IMR-90 (cell line): ENCODE data around the gene RAB11B. TPM values are rescaled to one million over a fixed set of nuclear protein-coding genes. Genes with fewer than 3 reads are reported as not detected.

ENCODE experiments used
- ATAC-seq: fragments of 200-7000 bp; cut with Tn5 transposase; 2 replicates; pipeline ENCODE4 v1.9.1; 2020; ENCODE audit warnings: low read depth, mild to moderate bottlenecking, moderate library complexity
- BruUV-seq: library from RNA; stranded (reverse); fragments of 400-500 nt; replicated peaks from 2 replicates; lab custom pipeline; 2021; lab: Mats Ljungman, UMichigan
- CTCF ChIA-PET: fragments of 300-600 bp; formaldehyde crosslinking; extraction: SDS; loops from one replicate; lab custom pipeline; 2021; ENCODE audit warnings: antibody characterized with exemption; lab: Yijun Ruan, JAX
- POLR2A ChIA-PET: fragments of 300-600 bp; sonication (Branson Sonifier 250); formaldehyde crosslinking; loops from one replicate; lab custom pipeline; 2022; ENCODE audit warnings: antibody characterized with exemption; ENCODE audit not compliant: unreplicated experiment; lab: Charles Lee
- DNase-seq: peaks from one replicate; pipeline ENCODE4 v3.0.0; 2013
- H2AFZ ChIP-seq: replicated peaks from 2 replicates; pipeline ENCODE3; 2013; ENCODE audit warnings: low read length, mild to moderate bottlenecking; ENCODE audit not compliant: poor library complexity
- H2AK5ac ChIP-seq: 2 replicates; pipeline ENCODE4 v1.6.1; 2013; ENCODE audit warnings: low read depth, low read length, inconsistent platforms
- H2AK9ac ChIP-seq: replicated peaks from 2 replicates; pipeline ENCODE3; 2013; ENCODE audit warnings: mild to moderate bottlenecking, low read depth, low read length, moderate library complexity; ENCODE audit not compliant: poor library complexity
- H2BK120ac ChIP-seq: 2 replicates; pipeline ENCODE4 v1.6.1; 2013; ENCODE audit warnings: low read depth, low read length, inconsistent platforms
- H2BK15ac ChIP-seq: 3 replicates; pipeline ENCODE4 v1.6.1; 2013; ENCODE audit warnings: low read depth, low read length, inconsistent platforms
- H2BK20ac ChIP-seq: 2 replicates; pipeline ENCODE4 v1.6.1; 2013; ENCODE audit warnings: low read depth, mild to moderate bottlenecking, inconsistent platforms, low read length, moderate library complexity
- H2BK5ac ChIP-seq: 2 replicates; pipeline ENCODE4 v1.6.1; 2013; ENCODE audit warnings: mild to moderate bottlenecking, low read depth, low read length, inconsistent platforms; ENCODE audit not compliant: poor library complexity, severe bottlenecking
- H3K14ac ChIP-seq: replicated peaks from 2 replicates; pipeline ENCODE4 v1.6.1; 2013; ENCODE audit warnings: low read depth, low read length, inconsistent platforms
- H3K18ac ChIP-seq: 2 replicates; pipeline ENCODE4 v1.6.1; 2013; ENCODE audit warnings: low read depth, low read length, control low read depth
- H3K23ac ChIP-seq: 2 replicates; pipeline ENCODE4 v1.6.1; 2013; ENCODE audit warnings: low read depth, low read length, inconsistent platforms
- H3K27ac ChIP-seq: 2 replicates; pipeline ENCODE4 v1.5.1; 2013; ENCODE audit warnings: mild to moderate bottlenecking, control low read depth, low read length; ENCODE audit not compliant: insufficient read depth
- H3K27me3 ChIP-seq: 2 replicates; pipeline ENCODE4 v1.6.1; 2013; ENCODE audit warnings: low read length; ENCODE audit not compliant: control insufficient read depth, insufficient read depth
- H3K36me3 ChIP-seq: 2 replicates; pipeline ENCODE4 v1.6.1; 2013; ENCODE audit warnings: low read length, mixed read lengths; ENCODE audit not compliant: control insufficient read depth, insufficient read depth
- H3K4ac ChIP-seq: 2 replicates; pipeline ENCODE4 v1.6.1; 2013; ENCODE audit warnings: low read depth, low read length, inconsistent platforms
- H3K4me1 ChIP-seq: 2 replicates; pipeline ENCODE4 v1.6.1; 2013; ENCODE audit warnings: low read length, mixed read lengths; ENCODE audit not compliant: control insufficient read depth, insufficient read depth
- H3K4me2 ChIP-seq: 2 replicates; pipeline ENCODE4 v1.6.1; 2013; ENCODE audit warnings: low read depth, mild to moderate bottlenecking, control low read depth, low read length, moderate library complexity
- H3K4me3 ChIP-seq: 2 replicates; pipeline ENCODE4 v1.5.1; 2013; ENCODE audit warnings: low read depth, mild to moderate bottlenecking, control low read depth, low read length, moderate library complexity; ENCODE audit not compliant: insufficient read depth
- H3K56ac ChIP-seq: 2 replicates; pipeline ENCODE4 v1.6.1; 2013; ENCODE audit warnings: low read length, inconsistent platforms; ENCODE audit not compliant: insufficient read depth; ENCODE audit errors: extremely low read depth
- H3K79me1 ChIP-seq, 2 experiments: 2 replicates each; pipeline ENCODE4 v1.6.1; 2013; ENCODE audit warnings: low read length in 2 of 2, inconsistent platforms in 1 of 2, low read depth in 1 of 2
- H3K9ac ChIP-seq: 2 replicates; pipeline ENCODE4 v1.6.1; 2013; ENCODE audit warnings: low read depth, low read length, control low read depth
- H3K9me1 ChIP-seq: 2 replicates; pipeline ENCODE4 v1.6.1; 2013; ENCODE audit warnings: low read length, inconsistent platforms; ENCODE audit not compliant: insufficient read depth
- H3K9me3 ChIP-seq: 2 replicates; pipeline ENCODE4 v1.6.1; 2013; ENCODE audit warnings: low read length; ENCODE audit not compliant: control insufficient read depth, insufficient read depth
- H4K20me1 ChIP-seq: 2 replicates; pipeline ENCODE4 v1.6.1; 2013; ENCODE audit warnings: low read length, inconsistent platforms; ENCODE audit not compliant: insufficient read depth
- H4K5ac ChIP-seq: 2 replicates; pipeline ENCODE4 v1.6.1; 2013; ENCODE audit warnings: mild to moderate bottlenecking, low read depth, low read length, control low read depth
- H4K8ac ChIP-seq, 2 experiments: 2 replicates each; pipeline ENCODE4 v1.6.1; 2013; ENCODE audit warnings: low read depth in 2 of 2, low read length in 2 of 2, control low read depth in 1 of 2, inconsistent platforms in 1 of 2
- H4K91ac ChIP-seq: 2 replicates; pipeline ENCODE4 v1.6.1; 2013; ENCODE audit warnings: low read depth, low read length, inconsistent platforms; ENCODE audit not compliant: insufficient read depth
- CHD1 ChIP-seq: IDR thresholded peaks from 2 replicates; pipeline ENCODE4 v1.6.1; 2012; ENCODE audit warnings: low read depth, low read length, improper control_type of control experiment
- MAFK ChIP-seq: IDR thresholded peaks from 2 replicates; pipeline ENCODE4 v1.6.1; 2012; ENCODE audit warnings: low read depth, low read length, improper control_type of control experiment
- MXI1 ChIP-seq: IDR thresholded peaks from 2 replicates; pipeline ENCODE4 v1.6.1; 2012; ENCODE audit warnings: low read depth, mild to moderate bottlenecking, low read length, moderate library complexity, borderline replicate concordance
- POLR2A ChIP-seq: IDR thresholded peaks from 2 replicates; pipeline ENCODE4 v1.6.1; 2012; ENCODE audit warnings: mild to moderate bottlenecking, low read depth, low read length
- RAD21 ChIP-seq: IDR thresholded peaks from 2 replicates; pipeline ENCODE4 v1.6.1; 2012; ENCODE audit warnings: low read length, improper control_type of control experiment
- RCOR1 ChIP-seq: IDR thresholded peaks from 2 replicates; pipeline ENCODE4 v1.6.1; 2012; ENCODE audit warnings: mild to moderate bottlenecking, low read length, improper control_type of control experiment; ENCODE audit not compliant: insufficient replicate concordance
- SMC3 ChIP-seq: fragments of 150-350 bp; IDR thresholded peaks from 2 replicates; pipeline ENCODE4 v1.6.1; 2016; ENCODE audit warnings: low read depth, mild to moderate bottlenecking, antibody characterized with exemption, low read length, moderate library complexity
- USF2 ChIP-seq: fragments of 150-350 bp; IDR thresholded peaks from 2 replicates; pipeline ENCODE4 v1.6.1; 2017; ENCODE audit warnings: mild to moderate bottlenecking, antibody characterized with exemption, low read length, low read depth
- WGBS, 2 experiments: methylation state at CpG; one replicate each; pipeline versions ENCODE4 v1.1.5 to v1.1.7; 2013; ENCODE audit warnings: missing lambda C conversion rate in 2 of 2; ENCODE audit not compliant: insufficient read length in 1 of 2; ENCODE audit errors: extremely low coverage in 2 of 2; 5-methylcytosine and 5-hydroxymethylcytosine counted together
- dilution Hi-C: fragments of 300-500 bp; cut with HindIII; formaldehyde crosslinking; loops from one replicate; pipeline ENCODE4 v1.14.3; 2018; ENCODE audit warnings: low sequenced_read_pairs; ENCODE audit not compliant: unreplicated experiment
- in situ Hi-C: fragments of 300-500 bp; cut with MboI; formaldehyde crosslinking; loops from 3 replicates; pipeline ENCODE4 v1.14.3; 2019; ENCODE audit warnings: low sequenced_read_pairs, inconsistent platforms, mixed read lengths
- intact Hi-C: fragments of 100-400 bp; cut with micrococcal nuclease; formaldehyde crosslinking; loops from 2 replicates; pipeline ENCODE4 v1.10.0; 2022
- polyA plus RNA-seq, 3 experiments: library from polyadenylated mRNA; depleted of rRNA; stranded (reverse); fragments of >200 nt; gene quantifications; 2 replicates each; pipeline ENCODE4 v1.2.3, GENCODE V29; 2012; ENCODE audit warnings: low replicate concordance in 1 of 3
- total RNA-seq: library from RNA; depleted of rRNA; stranded (reverse); fragments of >200 nt; gene quantifications from 2 replicates; pipeline ENCODE4 v1.2.3, GENCODE V29; 2012
- TF ChIP-seq, protein P1 (sequence below): conservative IDR thresholded peaks from 2 replicates; pipeline ENCODE4 v1.5.1; 2012; ENCODE audit warnings: mild to moderate bottlenecking, low read depth, low read length, improper control_type of control experiment

RAB11B gene
- total and polyA plus RNA-seq, 2 of the 4 experiments (the other 2 are of a cell fraction): 8.2 to 117 TPM

DNA sequence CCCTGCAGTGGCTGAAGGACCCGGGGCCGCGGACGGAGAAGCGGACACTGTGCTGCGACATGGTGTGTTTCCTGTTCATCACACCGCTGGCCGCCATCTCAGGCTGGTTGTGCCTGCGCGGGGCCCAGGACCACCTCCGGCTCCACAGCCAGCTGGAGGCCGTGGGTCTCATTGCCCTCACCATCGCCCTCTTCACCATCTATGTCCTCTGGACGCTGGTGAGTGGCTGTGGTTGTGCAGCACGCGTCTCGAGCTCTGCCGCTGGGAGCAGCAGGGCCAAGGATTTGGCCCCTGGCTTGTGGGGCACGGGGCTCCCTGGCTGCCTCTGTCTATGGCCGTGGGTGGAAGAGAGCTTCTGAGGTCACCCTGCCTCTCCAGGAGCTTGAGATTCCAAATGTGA is 40.5 kb downstream of the RAB11B start:
- H3K36me3 ChIP-seq: no peaks in the 10 kb centered on the region; the same call in 1 of the 2 replicates
- no peak overlapping the region for H2AK5ac ChIP-seq
- in situ Hi-C loops: no loop called here
- no peak overlapping the region for H3K4me3 ChIP-seq
- dilution Hi-C loops: no loop called here
- H3K4me1 ChIP-seq: no peaks in the 10 kb centered on the region
- TF ChIP-seq MXI1: no peak
- TF ChIP-seq, protein P1, sequence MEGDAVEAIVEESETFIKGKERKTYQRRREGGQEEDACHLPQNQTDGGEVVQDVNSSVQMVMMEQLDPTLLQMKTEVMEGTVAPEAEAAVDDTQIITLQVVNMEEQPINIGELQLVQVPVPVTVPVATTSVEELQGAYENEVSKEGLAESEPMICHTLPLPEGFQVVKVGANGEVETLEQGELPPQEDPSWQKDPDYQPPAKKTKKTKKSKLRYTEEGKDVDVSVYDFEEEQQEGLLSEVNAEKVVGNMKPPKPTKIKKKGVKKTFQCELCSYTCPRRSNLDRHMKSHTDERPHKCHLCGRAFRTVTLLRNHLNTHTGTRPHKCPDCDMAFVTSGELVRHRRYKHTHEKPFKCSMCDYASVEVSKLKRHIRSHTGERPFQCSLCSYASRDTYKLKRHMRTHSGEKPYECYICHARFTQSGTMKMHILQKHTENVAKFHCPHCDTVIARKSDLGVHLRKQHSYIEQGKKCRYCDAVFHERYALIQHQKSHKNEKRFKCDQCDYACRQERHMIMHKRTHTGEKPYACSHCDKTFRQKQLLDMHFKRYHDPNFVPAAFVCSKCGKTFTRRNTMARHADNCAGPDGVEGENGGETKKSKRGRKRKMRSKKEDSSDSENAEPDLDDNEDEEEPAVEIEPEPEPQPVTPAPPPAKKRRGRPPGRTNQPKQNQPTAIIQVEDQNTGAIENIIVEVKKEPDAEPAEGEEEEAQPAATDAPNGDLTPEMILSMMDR: no peak
- TF ChIP-seq MAFK: no peak
- TF ChIP-seq POLR2A: no peak
- no peak for TF ChIP-seq SMC3
- TF ChIP-seq USF2: no peak
- TF ChIP-seq CHD1: no peak
- TF ChIP-seq RCOR1: no peak
- TF ChIP-seq RAD21: no peak
- H4K5ac ChIP-seq: no peak overlapping the region
- no peak overlapping the region for H4K91ac ChIP-seq
- no peaks in the 10 kb centered on the region for H4K20me1 ChIP-seq
- ChIA-PET CTCF (no interaction called here), POLR2A (no interaction called here)
- ATAC-seq (no peak), DNase-seq (no peak)
- no peak overlapping the region for H2AFZ ChIP-seq
- H2BK120ac ChIP-seq: no peak overlapping the region
- no peak overlapping the region for H4K8ac ChIP-seq
- no peak overlapping the region for H2BK20ac ChIP-seq
- no peak overlapping the region for H3K4me2 ChIP-seq
- no peaks in the 10 kb centered on the region for H3K27me3 ChIP-seq
- no peaks in the 10 kb centered on the region for H3K9me3 ChIP-seq
- H3K56ac ChIP-seq: no peak overlapping the region
- H3K14ac ChIP-seq: no peak overlapping the region
- no peak overlapping the region for H2AK9ac ChIP-seq
- no peaks in the 10 kb centered on the region for H3K9me1 ChIP-seq
- intact Hi-C loops: no loop called here
- H3K18ac ChIP-seq: no peak overlapping the region
- H3K27ac ChIP-seq: no peak overlapping the region
- H2BK15ac ChIP-seq: no peak overlapping the region
- H2BK5ac ChIP-seq: no peak overlapping the region
- H3K9ac ChIP-seq: no peak overlapping the region
- H3K4ac ChIP-seq: no peak overlapping the region
- BruUV-seq: no TSS peak
- 87% methylated on average over 8 of the region's 20 CpGs; no CpG with 5 or more reads in 1 of the 2 experiments for WGBS, 2 experiments
- no peaks in the 10 kb centered on the region for H3K79me1 ChIP-seq
- no peak overlapping the region for H3K23ac ChIP-seq
